H9 (cell line): Measurements from ENCODE around the gene ANP32D. TPM values are rescaled to one million over a fixed set of nuclear protein-coding genes. Genes with fewer than 3 reads are reported as not detected.
"Not testable (repeated sequence)": the region's sequence is repeated elsewhere in the genome, so short reads cannot be mapped to it uniquely, and the experiment has no call there.

ENCODE experiments used
- DNase-seq: peaks from one replicate; pipeline ENCODE4 v3.0.0-alpha.2; 2017
- H2AFZ ChIP-seq: one replicate; pipeline ENCODE4 v1.6.1; 2013; ENCODE audit warnings: mild to moderate bottlenecking, low read length, control low read depth, moderate library complexity
- H2AK5ac ChIP-seq: 2 replicates; pipeline ENCODE4 v1.6.1; 2013; ENCODE audit warnings: low read length, control low read depth, mixed read lengths; ENCODE audit not compliant: insufficient read length
- H2BK120ac ChIP-seq: one replicate; pipeline ENCODE4 v1.6.1; 2013; ENCODE audit warnings: low read depth, mild to moderate bottlenecking, low read length, control low read depth, inconsistent platforms; ENCODE audit not compliant: poor library complexity, severe bottlenecking
- H2BK12ac ChIP-seq: 2 replicates; pipeline ENCODE4 v1.6.1; 2013; ENCODE audit warnings: low read length, control low read depth, mixed read lengths, low read depth; ENCODE audit not compliant: insufficient read length
- H2BK15ac ChIP-seq: 2 replicates; pipeline ENCODE4 v1.6.1; 2013; ENCODE audit warnings: low read depth, low read length, control low read depth
- H2BK20ac ChIP-seq: one replicate; pipeline ENCODE4 v1.6.1; 2013; ENCODE audit warnings: low read depth, mild to moderate bottlenecking, low read length, control low read depth, inconsistent platforms; ENCODE audit not compliant: poor library complexity, severe bottlenecking
- H2BK5ac ChIP-seq: 2 replicates; pipeline ENCODE4 v1.6.1; 2013; ENCODE audit warnings: low read length, control low read depth, mixed read lengths; ENCODE audit not compliant: insufficient read length
- H3K14ac ChIP-seq: 2 replicates; pipeline ENCODE4 v1.6.1; 2013; ENCODE audit warnings: low read length, control low read depth; ENCODE audit not compliant: insufficient read depth
- H3K18ac ChIP-seq: 2 replicates; pipeline ENCODE4 v1.6.1; 2013; ENCODE audit warnings: low read depth, mild to moderate bottlenecking, mixed read lengths, low read length, control low read depth; ENCODE audit not compliant: insufficient read length
- H3K23ac ChIP-seq: 2 replicates; pipeline ENCODE4 v1.6.1; 2013; ENCODE audit warnings: low read length, control low read depth, mixed read lengths, low read depth; ENCODE audit not compliant: insufficient read length
- H3K23me2 ChIP-seq: 2 replicates; pipeline ENCODE4 v1.6.1; 2013; ENCODE audit warnings: low read depth, mild to moderate bottlenecking, mixed read lengths, low read length, control low read depth; ENCODE audit not compliant: insufficient read length, poor library complexity, severe bottlenecking
- H3K27ac ChIP-seq: 2 replicates; pipeline ENCODE4 v1.5.1; 2013; ENCODE audit warnings: low read length, control low read depth, mixed read lengths, low read depth; ENCODE audit not compliant: insufficient read length
- H3K27me3 ChIP-seq: 2 replicates; pipeline ENCODE4 v1.6.1; 2013; ENCODE audit warnings: low read length, control low read depth, inconsistent platforms; ENCODE audit not compliant: insufficient read depth
- H3K4ac ChIP-seq: 2 replicates; pipeline ENCODE4 v1.6.1; 2013; ENCODE audit warnings: low read depth, mild to moderate bottlenecking, control low read depth, inconsistent platforms, low read length, moderate library complexity
- H3K4me1 ChIP-seq: 2 replicates; pipeline ENCODE4 v1.6.1; 2013; ENCODE audit warnings: low read length, control low read depth, inconsistent platforms; ENCODE audit not compliant: insufficient read depth
- H3K4me2 ChIP-seq: 2 replicates; pipeline ENCODE4 v1.6.1; 2013; ENCODE audit warnings: low read length, control low read depth, mixed read lengths; ENCODE audit not compliant: insufficient read length, insufficient read depth
- H3K56ac ChIP-seq: 2 replicates; pipeline ENCODE4 v1.6.1; 2013; ENCODE audit warnings: low read depth, mild to moderate bottlenecking, mixed read lengths, low read length, control low read depth; ENCODE audit not compliant: insufficient read length
- H3K79me1 ChIP-seq: 2 replicates; pipeline ENCODE4 v1.6.1; 2013; ENCODE audit warnings: low read depth, mild to moderate bottlenecking, moderate library complexity, low read length, control low read depth, inconsistent platforms; ENCODE audit not compliant: insufficient read depth, poor library complexity, severe bottlenecking
- H3K79me2 ChIP-seq: 2 replicates; pipeline ENCODE4 v1.6.1; 2013; ENCODE audit warnings: low read length, control low read depth, inconsistent platforms; ENCODE audit not compliant: insufficient read depth
- H3K9ac ChIP-seq: 2 replicates; pipeline ENCODE4 v1.6.1; 2013; ENCODE audit warnings: low read length, control low read depth, mixed read lengths; ENCODE audit not compliant: insufficient read length; ENCODE audit errors: extremely low read depth
- H3K9me3 ChIP-seq: one replicate; pipeline ENCODE4 v1.6.1; 2013; ENCODE audit warnings: low read depth, low read length, inconsistent platforms; ENCODE audit not compliant: control insufficient read depth
- H3T11ph ChIP-seq: one replicate; pipeline ENCODE4 v1.6.1; 2013; ENCODE audit warnings: mild to moderate bottlenecking, low read length, control low read depth, inconsistent platforms
- H4K20me1 ChIP-seq: one replicate; pipeline ENCODE4 v1.6.1; 2013; ENCODE audit not compliant: control insufficient read depth, insufficient read length, insufficient read depth
- H4K5ac ChIP-seq: 2 replicates; pipeline ENCODE4 v1.6.1; 2013; ENCODE audit warnings: low read depth, mild to moderate bottlenecking, mixed read lengths, low read length, control low read depth; ENCODE audit not compliant: insufficient read length
- H4K8ac ChIP-seq: replicated peaks from 2 replicates; pipeline ENCODE4 v1.6.1; 2013; ENCODE audit warnings: low read length, control low read depth, mixed read lengths, low read depth; ENCODE audit not compliant: insufficient read length
- H4K91ac ChIP-seq: 2 replicates; pipeline ENCODE4 v1.6.1; 2013; ENCODE audit warnings: low read depth, mild to moderate bottlenecking, moderate library complexity, mixed read lengths, low read length, control low read depth; ENCODE audit not compliant: insufficient read length
- H3K27ac Mint-ChIP-seq, 3 experiments: 2 replicates in 2 of 3; 3 replicates in 1 of 3; pipeline ENCODE4 v1.8.0; 2020 to 2021; ENCODE audit warnings: mixed read lengths in 3 of 3, mild to moderate bottlenecking in 1 of 3, moderate library complexity in 1 of 3
- H3K27me3 Mint-ChIP-seq: 2 replicates; pipeline ENCODE4 v1.8.0; 2021; ENCODE audit warnings: low read depth, mild to moderate bottlenecking, moderate library complexity, mixed read lengths
- H3K36me3 Mint-ChIP-seq, 3 experiments: 2 replicates in 2 of 3; 3 replicates in 1 of 3; pipeline ENCODE4 v1.8.0; 2020 to 2021; ENCODE audit warnings: low read depth in 3 of 3, mixed read lengths in 3 of 3; ENCODE audit not compliant: insufficient read depth in 1 of 3
- H3K4me1 Mint-ChIP-seq, 2 experiments: 2 replicates each; pipeline ENCODE4 v1.8.0; 2020; ENCODE audit warnings: mixed read lengths in 2 of 2
- H3K4me3 Mint-ChIP-seq, 2 experiments: 2 replicates in 1 of 2; 3 replicates in 1 of 2; pipeline ENCODE4 v1.8.0; 2020 to 2021; ENCODE audit warnings: mild to moderate bottlenecking in 2 of 2, mixed read lengths in 2 of 2, moderate library complexity in 1 of 2
- H3K9me3 Mint-ChIP-seq, 2 experiments: 2 replicates in 1 of 2; 3 replicates in 1 of 2; pipeline ENCODE4 v1.8.0; 2020; ENCODE audit warnings: mild to moderate bottlenecking in 2 of 2, mixed read lengths in 2 of 2, moderate library complexity in 1 of 2
- WGBS: extraction: QIAGEN DNeasy Blood & Tissue Kit; methylation state at CpG from one replicate; pipeline ENCODE4 v1.1.7; 2013; ENCODE audit warnings: missing lambda C conversion rate, low lambda C conversion rate, mixed read lengths; ENCODE audit not compliant: insufficient read length; ENCODE audit errors: extremely low coverage; 5-methylcytosine and 5-hydroxymethylcytosine counted together
- total RNA-seq: library from RNA; stranded (reverse); gene quantifications from 2 replicates; pipeline ENCODE4 v1.2.1, GENCODE V29; 2021
- TF ChIP-seq, protein P1 (sequence below): fragments of 200-600 bp; sonication (generic); conservative IDR thresholded peaks from 3 replicates; pipeline ENCODE4 v1.8.0; 2021; ENCODE audit warnings: antibody characterized with exemption, mild to moderate bottlenecking

The ANP32D gene
- total RNA-seq, 1 experiment from 2014 or later = not detected

DNA sequence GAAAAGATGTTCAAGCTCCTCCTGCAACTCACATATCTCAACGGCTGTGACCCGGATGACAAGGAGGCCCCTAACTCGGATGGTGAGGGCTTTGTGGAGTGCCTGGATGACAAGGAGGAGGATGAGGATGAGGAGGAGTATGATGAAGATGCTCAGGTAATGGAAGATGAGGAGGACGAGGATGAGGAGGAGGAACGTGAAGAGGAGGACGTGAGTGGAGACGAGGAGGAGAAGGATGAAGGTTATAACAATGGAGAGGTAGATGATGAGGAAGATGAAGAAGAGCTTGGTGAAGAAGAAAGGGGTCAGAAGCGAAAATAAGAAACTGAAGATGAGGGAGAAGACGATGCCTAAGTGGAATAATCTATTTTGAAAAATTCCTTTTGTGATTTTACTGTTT is 702 bp downstream of the ANP32D start:
- Histone ChIP-seq H3K9me3 (peaks cover 18% of the 10 kb centered on the region), H3K27ac (no peak overlapping the region), H3K18ac (no peak overlapping the region), H2BK120ac (no peak overlapping the region), H2BK15ac (no peak overlapping the region), H3K23ac (no peak overlapping the region), H4K91ac (no peak overlapping the region), H4K20me1 (no peaks in the 10 kb centered on the region), H3K23me2 (no peaks in the 10 kb centered on the region), H2BK20ac (no peak overlapping the region), H4K5ac (no peak overlapping the region), H3K79me2 (no peaks in the 10 kb centered on the region), H3K79me1 (no peaks in the 10 kb centered on the region), H3K4ac (no peak overlapping the region), H3K9ac (no peak overlapping the region), H4K8ac (no peak overlapping the region), H3K14ac (no peak overlapping the region), H2BK12ac (no peak overlapping the region), H2AK5ac (no peak overlapping the region), H3T11ph (no peak overlapping the region), H3K27me3 (no peaks in the 10 kb centered on the region), H2BK5ac (no peak overlapping the region), H3K4me2 (no peak overlapping the region), H3K56ac (no peak overlapping the region), H3K4me1 (no peaks in the 10 kb centered on the region), H2AFZ (no peak overlapping the region)
- H3K9me3 Mint-ChIP-seq = peaks cover 65 to 86% of the 10 kb centered on the region in 2 experiments
- TF ChIP-seq, protein P1, sequence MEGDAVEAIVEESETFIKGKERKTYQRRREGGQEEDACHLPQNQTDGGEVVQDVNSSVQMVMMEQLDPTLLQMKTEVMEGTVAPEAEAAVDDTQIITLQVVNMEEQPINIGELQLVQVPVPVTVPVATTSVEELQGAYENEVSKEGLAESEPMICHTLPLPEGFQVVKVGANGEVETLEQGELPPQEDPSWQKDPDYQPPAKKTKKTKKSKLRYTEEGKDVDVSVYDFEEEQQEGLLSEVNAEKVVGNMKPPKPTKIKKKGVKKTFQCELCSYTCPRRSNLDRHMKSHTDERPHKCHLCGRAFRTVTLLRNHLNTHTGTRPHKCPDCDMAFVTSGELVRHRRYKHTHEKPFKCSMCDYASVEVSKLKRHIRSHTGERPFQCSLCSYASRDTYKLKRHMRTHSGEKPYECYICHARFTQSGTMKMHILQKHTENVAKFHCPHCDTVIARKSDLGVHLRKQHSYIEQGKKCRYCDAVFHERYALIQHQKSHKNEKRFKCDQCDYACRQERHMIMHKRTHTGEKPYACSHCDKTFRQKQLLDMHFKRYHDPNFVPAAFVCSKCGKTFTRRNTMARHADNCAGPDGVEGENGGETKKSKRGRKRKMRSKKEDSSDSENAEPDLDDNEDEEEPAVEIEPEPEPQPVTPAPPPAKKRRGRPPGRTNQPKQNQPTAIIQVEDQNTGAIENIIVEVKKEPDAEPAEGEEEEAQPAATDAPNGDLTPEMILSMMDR = no peak
- DNase-seq = no peak
- WGBS = 100% methylated on average over 4 of the region's 9 CpGs
- no peak overlapping the region for H3K4me3 Mint-ChIP-seq
- H3K27ac Mint-ChIP-seq = no peak overlapping the region; a peak in 1 of 7 replicates
- peaks cover 12 to 28% (median 20%) of the 10 kb centered on the region in 3 experiments for H3K36me3 Mint-ChIP-seq
- H3K4me1 Mint-ChIP-seq = no peaks in the 10 kb centered on the region
- peaks cover 20% of the 10 kb centered on the region for H3K27me3 Mint-ChIP-seq

DNA sequence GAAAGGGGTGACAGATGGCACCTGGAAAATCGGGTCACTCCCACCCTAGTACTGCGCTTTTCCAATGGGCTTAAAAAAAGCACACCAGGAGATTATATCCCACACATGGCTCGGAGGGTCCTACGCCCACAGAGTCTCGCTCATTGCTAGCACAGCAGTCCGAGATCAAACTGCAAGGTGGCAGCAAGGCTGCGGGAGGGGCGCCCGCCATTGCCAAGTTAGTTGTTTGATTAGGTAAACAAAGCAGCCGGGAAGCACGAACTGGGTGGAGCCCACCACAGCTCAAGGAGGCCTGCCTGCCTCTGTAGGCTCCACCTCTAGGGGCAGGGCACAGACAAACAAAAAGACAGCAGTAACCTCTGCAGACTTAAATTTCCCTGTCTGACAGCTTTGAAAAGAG is 2.1 kb downstream of the ANP32D start:
- H4K91ac ChIP-seq, H3K4me3 Mint-ChIP-seq, H3K79me1 ChIP-seq, H3K4me1 Mint-ChIP-seq, H3K9me3 ChIP-seq, H2AFZ ChIP-seq, H3K27ac Mint-ChIP-seq, H3K56ac ChIP-seq, H3K23ac ChIP-seq, H4K8ac ChIP-seq, H2BK12ac ChIP-seq, H2AK5ac ChIP-seq, H3K4ac ChIP-seq, H3K9ac ChIP-seq, H3K4me2 ChIP-seq, H3K23me2 ChIP-seq, H3K14ac ChIP-seq, H3K4me1 ChIP-seq, H3T11ph ChIP-seq, H2BK20ac ChIP-seq, H2BK15ac ChIP-seq, H4K5ac ChIP-seq, H2BK120ac ChIP-seq, H2BK5ac ChIP-seq, H4K20me1 ChIP-seq, DNase-seq, H3K27me3 ChIP-seq, H3K79me2 ChIP-seq, H3K18ac ChIP-seq, H3K27ac ChIP-seq: not testable (repeated sequence)
- Mint-ChIP-seq H3K9me3 (peaks cover 55 to 76% of the 10 kb centered on the region in 2 experiments), H3K27me3 (peaks cover 24% of the 10 kb centered on the region), H3K36me3 (peaks cover 8 to 18% (median 14%) of the 10 kb centered on the region in 3 experiments)
- WGBS = no CpG with 5 or more reads among the region's 11 CpGs
